ENCODE measurements around the gene PHTF2. TPM values are rescaled to one million over a fixed set of nuclear protein-coding genes. Genes with fewer than 3 reads are reported as not detected.

The PHTF2 gene
- total RNA-seq = 12.2 and 16.8 TPM in 2 replicates

DNA sequence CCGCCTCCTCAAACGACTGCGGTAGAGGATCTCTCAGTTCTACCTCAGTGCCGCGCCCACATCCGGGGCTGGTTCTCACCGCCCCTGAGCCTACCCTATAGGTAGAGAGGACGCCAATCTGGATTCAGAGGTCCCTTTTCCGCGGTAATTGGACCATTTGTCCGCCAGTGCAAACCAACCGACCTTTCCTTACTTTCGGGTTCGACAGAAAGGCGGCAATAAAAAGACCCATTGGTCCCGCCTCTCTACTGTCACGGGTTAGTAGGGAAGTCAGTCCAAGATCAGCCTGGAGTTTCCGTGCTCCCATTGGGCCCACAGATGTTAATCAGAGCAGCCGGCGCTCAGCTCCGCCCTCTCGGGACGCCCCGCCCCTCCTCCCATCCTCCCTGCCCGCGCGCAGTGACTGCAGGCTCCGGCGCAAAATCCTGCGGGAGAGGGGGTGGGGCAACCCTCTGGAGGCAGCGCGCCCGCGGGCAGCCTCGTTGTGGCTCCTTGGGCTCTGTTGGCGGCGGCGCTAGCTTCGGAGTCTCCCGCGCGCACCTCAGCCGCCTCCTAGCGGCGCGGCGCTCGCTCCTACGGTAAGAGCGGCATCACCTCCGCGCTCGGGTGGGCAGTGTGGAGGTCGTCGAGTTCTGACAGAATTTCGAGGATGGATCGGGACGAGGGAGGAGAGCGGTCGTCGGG lies at the start of gene PHTF2, which contains the start of gene TMEM60:
Gene PHTF2 (plus strand): TSS at position 380 of the 684 bp plus-strand sequence.
Gene TMEM60 (minus strand): TSS at position 41 of the 684 bp plus-strand sequence. CDS start 4,061 bp downstream, outside the sequence.

Other genes starting within 250 kb of the PHTF2 start
- gene RSBN1L, start 102.3 kb upstream of the PHTF2 start, total RNA-seq = 7.7 and 9.5 TPM in 2 replicates
- gene TMEM60, start 339 bp upstream of the PHTF2 start, total RNA-seq = 19.5 and 20.8 TPM in 2 replicates

Data from mammary microvascular endothelial cell (primary cell).